ENCODE results near the gene TMA16. TPM values are rescaled to one million over a fixed set of nuclear protein-coding genes. Genes with fewer than 3 reads are reported as not detected.

TMA16 gene
- total and polyA plus RNA-seq, 2 donors (not counting 1 experiment from before 2014, with no cell fraction given), result 21.0 to 21.5 TPM

GRCh38 chr4:163448540-163449203, 45.8 kb upstream of the TMA16 start:
- H3K4me2 ChIP-seq (ENCODE audit: extremely low read depth, insufficient read depth, low read length), result no peak overlapping the region
- no peaks in the 10 kb centered on the region for H3K27me3 ChIP-seq (ENCODE audit: control insufficient read depth, insufficient read depth, low read length)
- H3K9ac ChIP-seq (ENCODE audit: insufficient read depth, low read length), result no peak overlapping the region
- no peak overlapping the region for H3K27ac ChIP-seq (ENCODE audit: insufficient read depth, low read length)
- H3K36me3 ChIP-seq (ENCODE audit: control insufficient read depth, insufficient read depth, low read length), result no peaks in the 10 kb centered on the region
- H3K9me3 ChIP-seq (ENCODE audit: control insufficient read depth, insufficient read depth, low read depth, low read length), result no peaks in the 10 kb centered on the region
- DNase-seq (ENCODE audit: low read depth in 2 of 2), result peak; percentile 14 to 47
- no peak overlapping the region for H2AFZ ChIP-seq (ENCODE audit: low read length)
- H3K4me1 ChIP-seq (ENCODE audit: control insufficient read depth, extremely low read depth, insufficient read depth, low read length), result no peaks in the 10 kb centered on the region
- no peak for TF ChIP-seq CTCF (conservative IDR thresholded peaks at IDR 0.05 in 1 of 2, IDR thresholded peaks at IDR 0.05 in 1 of 2; ENCODE audit: low read depth in 1 of 2, low read length in 2 of 2)
- H4K20me1 ChIP-seq (ENCODE audit: control insufficient read depth, extremely low read depth, insufficient read depth, low read length), result no peaks in the 10 kb centered on the region
- H3K4me3 ChIP-seq (replicated peaks in 1 of 4; ENCODE audit: control extremely low read depth in 1 of 4, insufficient read depth in 1 of 4, low read depth in 3 of 4, low read length in 4 of 4), result no peak overlapping the region
- no peaks in the 10 kb centered on the region for H3K79me2 ChIP-seq (ENCODE audit: control insufficient read depth, insufficient read depth, low read length)

GRCh38 chr4:163462556-163462955, 31.9 kb upstream of the TMA16 start:
- Histone ChIP-seq H3K9ac (ENCODE audit: insufficient read depth, low read length) (no peak overlapping the region), H3K27ac (ENCODE audit: insufficient read depth, low read length) (no peak overlapping the region), H3K79me2 (ENCODE audit: control insufficient read depth, insufficient read depth, low read length) (no peaks in the 10 kb centered on the region), H4K20me1 (ENCODE audit: control insufficient read depth, extremely low read depth, insufficient read depth, low read length) (no peaks in the 10 kb centered on the region), H3K4me2 (ENCODE audit: extremely low read depth, insufficient read depth, low read length) (no peak overlapping the region), H3K36me3 (ENCODE audit: control insufficient read depth, insufficient read depth, low read length) (no peaks in the 10 kb centered on the region), H2AFZ (ENCODE audit: low read length) (no peak overlapping the region), H3K9me3 (ENCODE audit: control insufficient read depth, insufficient read depth, low read depth, low read length) (no peaks in the 10 kb centered on the region), H3K27me3 (ENCODE audit: control insufficient read depth, insufficient read depth, low read length) (no peaks in the 10 kb centered on the region), H3K4me3 (replicated peaks in 1 of 4; ENCODE audit: control extremely low read depth in 1 of 4, insufficient read depth in 1 of 4, low read depth in 3 of 4, low read length in 4 of 4) (no peak overlapping the region), H3K4me1 (ENCODE audit: control insufficient read depth, extremely low read depth, insufficient read depth, low read length) (no peaks in the 10 kb centered on the region)
- DNase-seq (ENCODE audit: low read depth in 2 of 2), result peak in 1 of 2 donors; percentile 1
- TF ChIP-seq EZH2 (IDR thresholded peaks at IDR 0.05; ENCODE audit: low read length, missing control alignments) (no peak), CTCF (conservative IDR thresholded peaks at IDR 0.05 in 1 of 2, IDR thresholded peaks at IDR 0.05 in 1 of 2; ENCODE audit: low read depth in 1 of 2, low read length in 2 of 2) (no peak)

- Histone ChIP-seq H3K79me2 (ENCODE audit: control insufficient read depth, insufficient read depth, low read length) (no peaks in the 10 kb centered on the region), H4K20me1 (ENCODE audit: control insufficient read depth, extremely low read depth, insufficient read depth, low read length) (no peaks in the 10 kb centered on the region), H3K4me1 (ENCODE audit: control insufficient read depth, extremely low read depth, insufficient read depth, low read length) (no peaks in the 10 kb centered on the region), H3K27ac (ENCODE audit: insufficient read depth, low read length) (no peak overlapping the region), H3K4me3 (replicated peaks in 1 of 4; ENCODE audit: control extremely low read depth in 1 of 4, insufficient read depth in 1 of 4, low read depth in 3 of 4, low read length in 4 of 4) (no peak overlapping the region), H3K36me3 (ENCODE audit: control insufficient read depth, insufficient read depth, low read length) (no peaks in the 10 kb centered on the region), H3K9ac (ENCODE audit: insufficient read depth, low read length) (no peak overlapping the region), H3K4me2 (ENCODE audit: extremely low read depth, insufficient read depth, low read length) (no peak overlapping the region), H2AFZ (ENCODE audit: low read length) (no peak overlapping the region), H3K27me3 (ENCODE audit: control insufficient read depth, insufficient read depth, low read length) (no peaks in the 10 kb centered on the region), H3K9me3 (ENCODE audit: control insufficient read depth, insufficient read depth, low read depth, low read length) (no peaks in the 10 kb centered on the region)
- no peak for DNase-seq (ENCODE audit: low read depth in 2 of 2)
- TF ChIP-seq CTCF (conservative IDR thresholded peaks at IDR 0.05 in 1 of 2, IDR thresholded peaks at IDR 0.05 in 1 of 2; ENCODE audit: low read depth in 1 of 2, low read length in 2 of 2) (no peak), EZH2 (IDR thresholded peaks at IDR 0.05; ENCODE audit: low read length, missing control alignments) (no peak)
Observed at GRCh38 chr4:163467082-163467770, 27.3 kb upstream of the TMA16 start.
